Activated naive CD4-positive, alpha-beta T cell treated with Interleukin-2 at 50 U/mL for 16 hours (primary cell): ENCODE results near the gene CYBC1.
"Not testable (repeated sequence)": the region's sequence is repeated elsewhere in the genome, so short reads cannot be mapped to it uniquely, and the experiment has no call there.

Source experiments
- DNase-seq: peaks from one replicate; pipeline ENCODE4 v3.0.0-alpha.2; 2020

The CYBC1 gene

DNA sequence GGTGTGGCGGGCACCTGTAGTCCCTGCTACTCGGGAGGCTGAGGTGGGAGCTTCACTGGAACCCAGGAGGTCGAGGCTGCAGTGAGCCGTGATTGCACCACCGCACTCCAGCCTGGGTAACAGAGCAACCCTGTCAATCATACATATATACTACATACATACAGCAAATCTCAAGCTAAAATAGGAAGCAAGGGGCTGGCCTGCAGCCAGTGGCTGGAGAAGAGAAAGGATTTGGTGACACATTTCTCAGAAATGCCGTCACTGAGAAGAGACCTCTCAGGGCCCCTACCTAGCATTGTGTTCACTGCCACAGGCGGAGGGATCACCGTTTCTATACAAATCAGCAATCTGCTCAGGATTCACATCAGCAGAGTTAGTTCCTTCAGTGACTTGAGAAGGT lies 24.9 kb upstream of the CYBC1 start:
- DNase-seq: no peak

- DNase-seq: no peak
These were observed 23.9 kb upstream of the CYBC1 start for GRCh38 chr17:82474223-82475010.

DNA sequence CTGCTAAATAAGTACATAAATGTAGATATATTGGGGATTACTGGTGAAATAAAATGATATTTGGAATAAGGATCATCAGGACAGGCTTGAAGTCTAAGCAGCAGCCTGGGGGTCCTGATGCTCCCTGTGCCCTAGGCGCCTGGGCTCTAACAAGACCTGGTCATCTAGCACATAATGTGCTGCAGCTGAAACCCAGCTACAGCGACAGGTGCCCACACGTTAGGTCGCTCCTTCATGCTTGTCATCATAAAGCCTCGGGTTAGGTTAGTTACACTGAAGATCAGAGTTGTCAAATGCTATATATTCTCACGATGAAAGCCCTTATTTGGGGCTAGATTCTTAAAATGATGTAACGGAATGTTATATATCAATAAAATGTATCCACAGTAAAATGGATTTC lies 19.5 kb upstream of the CYBC1 start:
- DNase-seq: no peak

DNA sequence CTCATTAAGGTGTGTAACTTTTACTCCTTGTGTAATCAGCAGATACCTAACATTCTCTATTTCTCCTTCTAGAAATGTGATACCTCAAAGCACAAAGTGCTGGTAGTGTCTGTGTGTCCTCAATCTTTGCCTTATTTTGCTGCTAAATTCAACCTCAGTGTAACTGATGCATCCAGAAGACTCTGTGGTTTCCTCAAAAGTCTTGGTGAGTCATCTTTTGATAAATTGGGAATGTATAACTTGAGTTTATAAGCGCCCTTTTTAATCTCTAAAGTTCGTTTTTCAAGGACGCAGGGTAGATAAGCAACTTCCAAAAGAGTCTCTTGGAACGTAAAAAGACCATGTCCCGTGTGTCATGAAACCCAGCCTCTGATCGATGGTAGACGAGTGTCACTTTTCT lies 18.1 kb upstream of the CYBC1 start:
- DNase-seq: no peak

DNA sequence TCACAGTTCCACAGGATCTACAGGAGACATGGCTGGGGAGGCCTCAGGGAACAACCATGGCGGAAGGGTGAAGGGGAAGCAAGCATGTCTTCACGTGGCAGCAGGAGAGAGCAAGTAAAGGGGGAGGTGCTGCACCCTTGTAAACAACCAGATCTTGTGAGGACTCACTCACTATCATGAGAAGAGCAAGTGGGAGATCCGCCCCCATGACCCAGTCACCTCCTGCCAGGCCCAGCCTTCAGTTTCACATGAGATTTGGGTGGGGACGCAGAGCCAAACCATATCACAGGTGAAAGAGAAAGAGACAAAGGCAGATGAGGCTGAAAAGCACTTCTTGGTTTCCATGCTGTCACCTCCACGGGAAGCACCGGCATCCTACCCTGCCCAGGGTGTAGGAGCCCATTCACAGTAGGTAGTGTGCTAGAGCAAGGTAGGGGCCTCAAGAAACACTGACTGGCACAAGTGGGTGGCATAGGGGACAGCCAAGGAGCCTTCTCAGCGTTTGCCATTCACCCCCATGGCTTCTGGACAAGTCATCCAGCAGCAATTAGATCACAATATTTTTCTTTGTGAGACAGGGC lies 14.6 kb upstream of the CYBC1 start:
- peak; percentile 25 for DNase-seq

DNA sequence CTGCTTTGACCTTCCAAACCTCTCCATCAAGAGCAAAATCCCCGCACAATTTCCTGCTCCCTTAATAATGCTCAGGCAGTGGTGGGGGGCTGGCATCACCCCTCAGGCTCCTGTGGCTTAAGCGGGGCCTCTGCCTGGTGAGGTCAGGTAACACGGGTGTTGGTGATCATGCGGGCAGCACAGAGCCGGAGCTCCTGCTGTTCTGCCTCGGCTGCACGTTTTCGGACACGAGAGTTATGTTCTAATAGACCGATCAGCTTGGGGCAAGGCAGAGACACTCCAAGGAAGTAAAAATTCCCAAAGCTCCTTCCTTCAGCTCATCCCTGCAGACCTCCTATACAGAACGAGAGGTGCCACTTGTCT lies 14.0 kb upstream of the CYBC1 start:
- DNase-seq: no peak

DNA sequence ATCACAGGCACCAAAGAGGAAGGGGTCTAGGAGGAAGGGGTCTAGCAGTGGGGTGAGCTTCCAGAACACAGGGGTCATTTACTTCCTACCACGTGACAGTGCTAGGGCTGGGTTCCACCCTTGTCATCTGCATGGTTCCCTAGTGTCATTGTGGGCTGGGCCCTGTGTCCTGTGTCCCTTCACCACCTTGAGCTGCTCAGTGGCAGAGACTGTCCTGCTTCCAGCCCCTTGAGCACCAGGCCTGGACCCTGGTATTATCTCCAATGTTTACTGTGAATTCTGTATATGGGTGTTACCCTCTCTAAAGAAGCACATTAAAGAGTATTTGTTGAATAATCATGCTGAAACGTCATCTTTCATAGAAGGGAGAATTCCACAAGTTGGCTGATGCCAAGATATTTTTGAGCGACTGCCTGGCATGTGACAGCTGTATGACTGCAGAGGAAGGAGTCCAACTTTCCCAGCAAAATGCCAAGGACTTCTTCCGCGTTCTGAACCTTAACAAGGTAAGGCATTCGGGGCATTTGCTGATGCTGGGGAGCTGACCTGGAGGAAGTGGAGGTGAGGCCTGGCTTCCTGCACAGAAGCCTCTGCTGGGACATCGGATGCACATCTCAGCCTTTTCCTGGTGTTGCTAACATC lies 13.5 kb upstream of the CYBC1 start:
- DNase-seq: no peak

DNA sequence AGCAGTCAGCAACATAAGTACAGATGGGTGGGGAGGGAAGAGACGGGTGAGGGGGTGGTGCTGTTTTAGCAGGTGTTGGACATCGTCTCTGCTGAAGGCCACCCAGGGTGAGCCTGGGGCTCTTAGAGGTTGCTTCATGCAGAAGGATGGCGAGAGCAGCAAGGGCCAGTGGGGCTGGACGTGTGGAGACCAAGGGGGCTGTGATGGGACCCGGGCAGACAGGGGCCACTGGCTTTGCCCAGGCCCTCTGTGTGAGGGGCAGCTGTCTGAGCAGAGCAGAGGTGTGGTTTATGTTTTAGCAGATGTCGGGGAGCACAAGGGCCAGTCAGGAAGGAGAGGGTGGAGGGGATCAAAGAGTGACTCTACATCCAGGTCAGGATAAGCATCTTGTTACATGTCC lies 12.8 kb upstream of the CYBC1 start:
- no peak for DNase-seq

GRCh38 chr17:82461827-82462524 lies 11.4 kb upstream of the CYBC1 start:
- DNase-seq: no peak

GRCh38 chr17:82459936-82460335 lies 9.4 kb upstream of the CYBC1 start:
- DNase-seq: not testable (repeated sequence)

DNA sequence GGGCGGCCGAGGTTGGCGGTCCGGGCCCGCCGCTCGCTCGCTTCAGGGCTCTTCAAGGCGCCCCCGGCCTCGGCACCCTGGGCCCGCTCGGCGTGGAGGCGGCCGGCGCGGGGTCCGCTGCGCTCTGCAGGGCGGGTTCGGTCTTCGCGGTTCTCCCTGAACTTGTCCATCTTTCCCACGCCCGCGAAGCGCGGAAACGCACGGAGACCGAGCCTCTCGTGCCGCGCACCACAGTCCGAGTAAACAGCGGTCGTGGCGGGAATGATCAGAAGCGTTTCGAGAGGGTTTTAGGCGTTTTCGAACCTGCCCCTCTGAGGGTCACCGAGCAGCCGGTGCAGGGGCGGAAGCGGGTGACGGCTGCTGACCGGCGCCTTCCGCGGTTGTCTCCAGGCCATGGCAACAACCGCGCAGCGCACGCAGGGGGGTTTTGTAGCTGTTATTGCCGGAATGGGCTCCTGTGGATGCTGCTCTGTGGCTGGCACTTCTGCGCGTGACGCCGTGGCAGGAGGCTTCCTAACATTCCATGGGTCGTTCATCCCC lies 8.4 kb upstream of the CYBC1 start:
- peak; percentile 19 for DNase-seq

DNA sequence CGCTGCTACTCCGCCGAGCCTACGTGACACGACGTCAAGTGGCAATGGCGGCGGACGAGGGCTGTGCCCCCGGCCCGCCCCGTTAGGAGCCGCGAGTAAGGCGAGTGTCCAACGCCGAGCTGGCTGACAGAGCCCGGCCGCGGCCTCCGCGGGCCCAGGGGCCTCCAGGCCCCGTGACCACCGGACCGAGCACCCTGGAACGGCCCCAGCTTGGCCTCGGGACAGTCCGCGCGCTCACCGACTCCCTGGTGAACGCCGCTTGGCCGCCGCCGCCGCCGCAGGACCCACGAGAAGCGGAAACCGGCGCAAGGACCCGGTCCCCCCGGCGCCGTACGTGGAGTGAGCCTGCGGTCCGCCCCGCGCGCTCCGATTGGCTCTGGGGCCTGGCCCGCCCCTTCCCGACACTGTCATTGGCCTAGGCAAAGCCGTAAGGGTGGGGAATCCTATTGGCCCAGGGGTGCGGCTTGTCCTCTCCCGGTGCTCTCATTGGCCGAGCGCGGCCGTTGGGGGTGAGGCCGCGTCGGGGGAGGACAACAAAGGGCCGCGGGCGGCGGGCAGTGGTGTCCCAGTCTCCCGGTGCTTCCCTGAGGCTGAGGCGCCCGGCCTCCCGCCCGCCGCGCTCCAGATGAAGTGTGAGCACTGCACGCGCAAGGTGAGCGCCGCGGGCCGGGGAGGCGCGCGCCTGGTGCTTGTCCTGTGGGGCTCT lies 7.8 kb upstream of the CYBC1 start, which contains the start of gene NARF:
TSS of gene NARF (plus strand) at position 563 of the 706 bp plus-strand sequence. CDS start at position 626, 63 bp downstream.
- DNase-seq: peak; percentile 96

DNA sequence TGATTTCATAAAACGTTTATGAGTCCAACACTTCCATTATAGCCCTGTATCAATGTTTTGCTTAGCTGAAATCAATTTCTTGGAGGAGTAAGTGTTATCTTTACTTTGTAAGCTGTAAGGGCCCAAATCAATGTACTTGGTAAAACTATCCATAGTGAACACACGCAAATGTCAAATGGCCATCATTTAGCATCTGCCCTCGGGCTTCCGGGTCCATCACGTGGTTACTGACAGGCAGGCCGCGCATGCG lies 7.3 kb upstream of the CYBC1 start:
- no peak for DNase-seq

GRCh38 chr17:82457073-82457928 lies 6.7 kb upstream of the CYBC1 start:
- DNase-seq: no peak

- not testable (repeated sequence) for DNase-seq
These were observed 3.2 kb upstream of the CYBC1 start for GRCh38 chr17:82453706-82454105.

GRCh38 chr17:82453151-82453550 lies 2.6 kb upstream of the CYBC1 start:
- not testable (repeated sequence) for DNase-seq

GRCh38 chr17:82452162-82452561 lies 1.6 kb upstream of the CYBC1 start:
- DNase-seq: no peak

GRCh38 chr17:82449883-82450356 lies 632 bp downstream of the CYBC1 start:
- DNase-seq: peak; percentile 62

DNA sequence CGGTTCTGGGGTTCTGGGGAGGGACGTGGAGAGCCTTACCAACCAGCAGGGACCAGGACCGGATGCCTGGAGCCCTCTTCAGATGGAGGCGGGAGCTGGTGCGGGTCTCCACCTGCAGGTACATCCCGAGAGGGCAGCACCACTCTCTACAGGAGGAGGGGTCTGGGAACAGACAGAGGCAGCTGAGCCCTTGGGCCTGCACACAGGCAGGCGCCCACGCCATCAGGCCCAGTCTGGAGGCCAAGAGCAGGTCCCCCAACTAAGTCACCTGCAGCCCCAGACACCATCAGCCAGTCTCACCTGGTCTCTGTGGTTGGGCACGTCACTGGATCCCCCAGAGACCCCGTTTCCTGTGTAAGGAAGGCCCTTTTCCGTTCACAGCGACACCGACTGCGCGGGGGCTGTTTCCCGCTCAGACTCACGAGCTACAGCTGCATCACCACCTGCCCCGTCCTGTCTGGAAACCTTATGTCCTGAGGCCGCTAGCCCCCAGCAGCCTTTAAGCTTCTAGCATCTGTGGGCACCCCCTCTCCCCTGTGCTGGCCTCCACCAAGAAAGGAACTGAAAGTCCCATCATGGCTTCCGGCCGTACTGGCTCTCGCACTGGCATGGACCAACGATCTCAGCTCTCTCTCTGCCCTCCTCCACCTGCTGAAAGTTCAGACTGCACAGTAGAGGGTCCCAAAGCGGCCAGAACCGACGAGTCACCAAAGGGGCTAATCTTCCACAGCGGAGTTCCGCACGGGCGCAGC lies 1.2 kb downstream of the CYBC1 start:
- DNase-seq: peak; percentile 65

DNA sequence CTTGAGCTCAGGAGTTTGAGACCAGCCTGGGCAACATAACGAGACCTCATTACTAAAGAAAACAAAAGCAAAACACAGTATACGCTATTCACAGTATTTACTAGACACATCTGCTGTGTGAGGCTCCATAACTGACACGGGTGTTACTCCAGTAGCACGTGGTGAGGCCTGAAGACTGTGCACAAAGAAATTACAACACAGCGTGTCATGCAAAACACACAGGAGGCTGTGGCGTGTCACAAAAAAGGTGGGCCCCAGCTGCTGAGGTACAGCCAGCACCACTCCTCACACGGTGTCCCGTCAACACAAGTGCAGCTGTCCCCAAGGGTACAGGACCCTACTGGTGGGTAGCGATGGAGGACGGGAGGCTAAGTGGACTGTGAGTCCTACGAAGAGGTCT lies 2.7 kb downstream of the CYBC1 start:
- no peak for DNase-seq

- DNase-seq: no peak
These were observed 3.9 kb downstream of the CYBC1 start for GRCh38 chr17:82446649-82447048.
